SH-SY5Y (cell line): ENCODE measurements around the gene RBM34.

Experiments used
- GATA2 ChIP-seq: IDR thresholded peaks from 2 replicates; pipeline ENCODE4 v1.6.1; 2011; ENCODE audit warnings: mild to moderate bottlenecking, low read depth, low read length
- GATA3 ChIP-seq: IDR thresholded peaks from 2 replicates; pipeline ENCODE4 v1.6.1; 2011; ENCODE audit warnings: low read depth, mild to moderate bottlenecking, low read length, moderate library complexity

GRCh38 chr1:235203428-235203827 is 42.4 kb upstream of the RBM34 start:
- TF ChIP-seq GATA3 (no peak), GATA2 (no peak)
